NB4 (cell line): ENCODE results near the gene NFE2L2.
"Not testable (repeated sequence)": the region's sequence is repeated elsewhere in the genome, so short reads cannot be mapped to it uniquely, and the experiment has no call there.

ENCODE experiments used
- DNase-seq: peaks from one replicate; pipeline ENCODE4 v3.0.0; 2010; ENCODE audit warnings: low read depth
- H3K4me3 ChIP-seq: one replicate; pipeline ENCODE4 v1.5.1; 2011; ENCODE audit warnings: mild to moderate bottlenecking, low read depth, low read length, moderate library complexity
- CTCF ChIP-seq: IDR thresholded peaks from one replicate; pipeline ENCODE4 v1.5.1; 2012; ENCODE audit warnings: low read depth, low read length
- MAX ChIP-seq: IDR thresholded peaks from 2 replicates; pipeline ENCODE4 v1.6.1; 2011; ENCODE audit warnings: low read depth, low read length
- MYC ChIP-seq: IDR thresholded peaks from 2 replicates; pipeline ENCODE4 v1.6.1; 2011; ENCODE audit warnings: low read depth, low read length
- POLR2A ChIP-seq: IDR thresholded peaks from 2 replicates; pipeline ENCODE4 v1.6.1; 2011; ENCODE audit warnings: mild to moderate bottlenecking; ENCODE audit not compliant: insufficient read length; ENCODE audit errors: extremely low read depth

NFE2L2 gene

GRCh38 chr2:177264693-177265587 is at the start of gene NFE2L2:
Gene NFE2L2, minus strand, starts transcription at chr2:177264727. Its CDS starts 151 bp downstream, at chr2:177264576.
- TF ChIP-seq POLR2A, result peak; percentile 10
- peak; percentile 75 for TF ChIP-seq MYC
- peak; percentile 80 for TF ChIP-seq MAX
- TF ChIP-seq CTCF, result peak; percentile 48
- H3K4me3 ChIP-seq, result peak within 1 kb of the TSS; percentile 83
- DNase-seq, result peak; percentile 98

GRCh38 chr2:177314194-177314593 is 49.7 kb upstream of the NFE2L2 start:
- no peak for DNase-seq
- H3K4me3 ChIP-seq, result no peak overlapping the region
- TF ChIP-seq CTCF (no peak), POLR2A (no peak), MAX (no peak), MYC (no peak)

GRCh38 chr2:177313162-177313781 is 48.7 kb upstream of the NFE2L2 start:
- DNase-seq, result no peak
- no peak overlapping the region for H3K4me3 ChIP-seq
- TF ChIP-seq MYC (no peak), CTCF (no peak), MAX (no peak), POLR2A (no peak)

GRCh38 chr2:177312562-177312961 is 48.0 kb upstream of the NFE2L2 start:
- H3K4me3 ChIP-seq, result no peak overlapping the region
- TF ChIP-seq MAX, result no peak
- no peak for TF ChIP-seq CTCF
- TF ChIP-seq MYC, result no peak
- no peak for TF ChIP-seq POLR2A
- DNase-seq, result no peak

GRCh38 chr2:177309672-177310309 is 45.3 kb upstream of the NFE2L2 start:
- H3K4me3 ChIP-seq, result not testable (repeated sequence)
- DNase-seq, result peak; percentile 49

GRCh38 chr2:177306550-177306949 is 42.0 kb upstream of the NFE2L2 start:
- DNase-seq, result no peak
- TF ChIP-seq MYC (no peak), POLR2A (no peak), CTCF (no peak), MAX (no peak)
- no peak overlapping the region for H3K4me3 ChIP-seq
